Naive B cell (primary cell): Measurements from ENCODE around the gene NEK7. TPM values are rescaled to one million over a fixed set of nuclear protein-coding genes. Genes with fewer than 3 reads are reported as not detected.

Experiments used
- ATAC-seq, 2 donors: fragments of 150-1000 bp; cut with Tn5 transposase; 2 replicates each; pipeline ENCODE4 v1.10.0; 2021; ENCODE audit warnings: low read depth in 2 of 2, mild to moderate bottlenecking in 2 of 2, moderate library complexity in 2 of 2
- DNase-seq: peaks from one replicate; pipeline ENCODE4 v3.0.0; 2022
- H3K27ac Mint-ChIP-seq, 6 donors: one replicate each; pipeline ENCODE4 v1.8.0; 2020 to 2022; ENCODE audit warnings: mild to moderate bottlenecking in 6 of 6, mixed read lengths in 6 of 6, moderate library complexity in 5 of 6, inconsistent platforms in 2 of 6
- H3K27me3 Mint-ChIP-seq, 3 donors: one replicate each; pipeline ENCODE4 v1.8.0; 2021 to 2022; ENCODE audit warnings: mixed read lengths in 3 of 3, mild to moderate bottlenecking in 1 of 3
- H3K36me3 Mint-ChIP-seq, 2 donors: one replicate each; pipeline ENCODE4 v1.8.0; 2020 to 2022; ENCODE audit warnings: mixed read lengths in 2 of 2, inconsistent platforms in 1 of 2, mild to moderate bottlenecking in 1 of 2
- H3K4me1 Mint-ChIP-seq, 3 donors: one replicate each; pipeline ENCODE4 v1.8.0; 2020 to 2022; ENCODE audit warnings: mixed read lengths in 3 of 3, inconsistent platforms in 1 of 3, mild to moderate bottlenecking in 1 of 3, moderate library complexity in 1 of 3
- H3K4me3 Mint-ChIP-seq, 8 donors: one replicate each; pipeline ENCODE4 v1.8.0; 2020 to 2022; ENCODE audit warnings: mild to moderate bottlenecking in 8 of 8, mixed read lengths in 8 of 8, moderate library complexity in 8 of 8, inconsistent platforms in 2 of 8
- H3K9me3 Mint-ChIP-seq, 7 donors: one replicate each; pipeline ENCODE4 v1.8.0; 2020 to 2022; ENCODE audit warnings: mixed read lengths in 7 of 7, mild to moderate bottlenecking in 5 of 7, inconsistent platforms in 2 of 7, moderate library complexity in 1 of 7
- polyA plus RNA-seq, 6 donors: library from polyadenylated mRNA; unstranded; fragments of 300-500 nt; fragmentation: Illumina TruSeq; gene quantifications; one replicate each; pipeline ENCODE4 v1.2.3, GENCODE V29; 2021; ENCODE audit warnings: low read depth in 6 of 6

NEK7 gene
- polyA plus RNA-seq, 6 donors from 2014 or later = 26.4 to 41.2 (median 34.2) TPM

DNA sequence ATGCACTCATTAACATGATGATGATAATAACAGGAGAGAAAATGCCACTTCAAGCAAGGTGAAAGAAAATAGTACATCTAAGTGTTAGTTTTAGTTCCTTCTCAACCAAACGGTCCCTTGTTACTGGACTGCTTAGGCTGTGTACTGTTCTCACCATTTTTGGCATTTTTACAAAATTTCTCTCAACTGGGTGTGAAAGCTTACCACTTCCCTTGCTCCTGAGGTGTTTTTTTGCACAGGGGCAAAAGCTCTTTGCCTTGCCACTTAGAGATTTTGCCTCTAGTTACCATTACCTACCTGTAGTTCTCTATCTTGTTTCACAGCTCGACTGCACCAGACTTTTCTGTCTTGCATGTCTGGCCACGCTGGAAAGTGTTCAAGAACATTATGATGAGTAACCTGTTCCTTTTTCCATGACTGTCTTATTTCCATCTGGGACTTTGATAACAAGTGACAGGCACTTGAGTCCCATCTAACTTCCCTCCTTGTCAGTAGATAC, 10.7 kb downstream of the NEK7 start:
- peak overlapping the region; percentile 7 to 82 (median 34) for H3K27ac Mint-ChIP-seq
- peak; percentile 33 for DNase-seq

DNA sequence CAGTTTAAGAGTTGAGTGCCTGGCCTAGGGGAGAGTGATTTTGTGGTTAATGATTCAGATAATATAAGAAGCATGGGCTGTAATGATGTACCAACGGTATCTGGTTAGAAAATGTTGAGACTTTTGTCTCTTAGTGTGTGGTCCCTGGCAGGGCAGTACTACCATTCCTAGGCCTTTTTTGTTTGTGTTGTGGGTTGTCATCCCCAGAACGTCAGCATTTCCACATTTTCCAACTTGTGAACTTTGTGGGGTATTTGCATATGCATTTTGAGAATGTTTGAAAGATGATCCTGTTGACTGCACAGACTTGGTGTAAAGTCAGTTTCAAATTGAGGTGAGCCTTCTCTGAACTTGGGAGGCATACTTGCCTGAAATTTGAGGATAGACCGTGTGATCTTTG, 11.4 kb downstream of the NEK7 start:
- DNase-seq (no peak), ATAC-seq (no peak)
- Mint-ChIP-seq H3K4me1 (peaks cover 55 to 76% (median 68%) of the 10 kb centered on the region in 3 donors), H3K27ac (peak overlapping the region in 4 of 6 donors; percentile 7 to 82 (median 55)), H3K9me3 (no peaks in the 10 kb centered on the region), H3K4me3 (peak overlapping the region in 3 of 8 donors; percentile 13 to 41 (median 36)), H3K27me3 (no peaks in the 10 kb centered on the region), H3K36me3 (no peaks in the 10 kb centered on the region)

More for the DNA sequence above, 10.7 kb downstream of the NEK7 start:
- H3K36me3 Mint-ChIP-seq = no peaks in the 10 kb centered on the region
- no peaks in the 10 kb centered on the region for H3K27me3 Mint-ChIP-seq
- peak overlapping the region in 6 of 8 donors; percentile 2 to 57 (median 37) for H3K4me3 Mint-ChIP-seq
- peaks cover 53 to 76% (median 65%) of the 10 kb centered on the region in 3 donors for H3K4me1 Mint-ChIP-seq
- ATAC-seq = peak; percentile 57 to 60
- no peaks in the 10 kb centered on the region for H3K9me3 Mint-ChIP-seq

DNA sequence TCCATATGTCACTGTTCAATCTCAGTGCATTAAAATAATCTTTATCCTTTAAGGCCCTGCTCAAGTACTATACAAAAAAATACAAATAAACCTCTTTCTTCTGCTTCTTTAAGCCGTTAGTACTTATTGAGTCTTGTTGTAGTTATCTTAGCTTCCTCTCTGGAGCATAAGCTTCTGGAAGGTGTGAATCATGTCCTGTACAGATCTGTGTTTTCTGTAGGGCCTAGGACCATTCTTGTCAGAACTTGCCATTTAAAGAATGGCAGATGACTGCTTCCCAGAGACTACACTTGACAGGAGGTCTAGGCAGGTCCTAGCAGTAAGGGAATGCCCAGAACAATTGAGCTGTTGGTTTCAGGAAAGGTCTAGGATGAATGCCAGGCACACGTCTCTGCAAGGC, 12.9 kb downstream of the NEK7 start:
- Mint-ChIP-seq H3K36me3 (no peaks in the 10 kb centered on the region), H3K27ac (peak overlapping the region in 4 of 6 donors; percentile 5 to 81 (median 66)), H3K4me3 (no peak overlapping the region), H3K4me1 (peaks cover 62 to 80% (median 68%) of the 10 kb centered on the region in 3 donors), H3K27me3 (no peaks in the 10 kb centered on the region), H3K9me3 (no peaks in the 10 kb centered on the region)
- DNase-seq (no peak), ATAC-seq (no peak)

DNA sequence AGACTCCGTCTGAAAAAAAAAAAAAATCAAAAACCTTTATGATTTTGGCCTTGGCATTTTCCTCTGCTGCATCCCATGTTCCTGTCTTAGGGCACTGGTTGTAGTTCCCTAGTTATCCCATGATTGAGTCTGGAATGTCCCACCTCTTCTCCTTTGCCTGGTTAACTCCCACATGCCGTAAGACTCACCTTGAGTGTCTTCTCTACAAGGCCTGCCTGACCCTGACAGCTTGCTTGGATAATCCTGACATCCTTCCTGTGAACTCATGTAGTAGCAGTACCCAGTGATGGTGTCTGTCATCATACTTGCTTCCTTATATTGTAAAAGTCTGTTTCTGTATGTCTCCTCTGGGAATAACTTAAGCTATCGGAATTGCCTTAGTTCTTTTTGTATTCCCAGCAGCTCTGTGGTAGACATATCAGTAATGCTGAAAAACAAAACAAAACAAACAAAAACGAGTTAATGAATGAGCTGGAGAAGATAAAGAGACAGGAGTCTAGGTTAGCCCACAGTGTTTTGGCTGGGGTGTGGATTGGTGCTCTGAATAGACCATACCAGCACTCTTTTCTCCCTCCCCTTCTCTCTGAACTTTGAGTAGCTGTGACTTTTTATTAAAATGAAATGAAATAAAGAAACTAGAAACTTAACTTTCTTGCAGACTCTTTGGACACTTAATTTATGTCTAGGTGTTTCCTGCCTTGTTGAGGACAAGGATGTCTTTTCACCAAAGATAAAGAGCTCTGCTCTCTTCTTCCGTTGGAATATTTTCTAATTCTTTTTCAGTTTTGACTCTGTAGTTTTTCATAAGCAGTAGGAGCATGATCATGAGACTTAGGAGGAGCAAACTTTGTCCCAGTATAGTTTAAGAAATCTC, 15.1 kb downstream of the NEK7 start:
- peak overlapping the region in 3 of 8 donors; percentile 34 to 68 (median 61) for H3K4me3 Mint-ChIP-seq
- peaks cover 67 to 81% (median 69%) of the 10 kb centered on the region in 3 donors for H3K4me1 Mint-ChIP-seq
- ATAC-seq (no peak), DNase-seq (no peak)
- H3K27me3 Mint-ChIP-seq = no peaks in the 10 kb centered on the region
- H3K36me3 Mint-ChIP-seq = no peaks in the 10 kb centered on the region
- no peaks in the 10 kb centered on the region for H3K9me3 Mint-ChIP-seq
- H3K27ac Mint-ChIP-seq = peak overlapping the region; percentile 76 to 96 (median 89)

DNA sequence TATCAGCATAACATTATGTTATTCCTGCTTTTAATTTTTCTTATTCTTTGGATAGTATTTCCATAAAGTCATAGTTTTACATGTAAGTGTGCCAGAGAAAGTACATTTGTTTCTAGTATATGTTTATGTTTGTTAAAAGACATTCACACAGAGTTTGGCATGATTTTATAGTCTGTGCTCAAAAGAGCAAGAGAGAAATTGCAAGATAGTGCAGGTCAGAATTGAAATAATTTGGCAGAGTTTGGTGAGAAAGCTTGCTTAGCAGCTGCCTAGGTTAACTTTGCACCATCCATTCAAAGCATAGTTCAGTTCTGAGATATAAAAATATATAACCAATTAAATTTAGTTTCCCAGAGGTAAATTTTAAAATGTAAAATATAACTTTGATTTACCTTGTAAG, 17.0 kb downstream of the NEK7 start:
- no peaks in the 10 kb centered on the region for H3K27me3 Mint-ChIP-seq
- peaks cover 64 to 80% (median 67%) of the 10 kb centered on the region in 3 donors for H3K4me1 Mint-ChIP-seq
- H3K4me3 Mint-ChIP-seq = peak overlapping the region in 4 of 8 donors; percentile 0 to 62 (median 48)
- ATAC-seq (peak; percentile 14 to 16), DNase-seq (no peak)
- H3K36me3 Mint-ChIP-seq = no peaks in the 10 kb centered on the region
- H3K27ac Mint-ChIP-seq = peak overlapping the region in 5 of 6 donors; percentile 75 to 93 (median 92)
- H3K9me3 Mint-ChIP-seq = no peaks in the 10 kb centered on the region

GRCh38 chr1:198174297-198174696, 17.5 kb downstream of the NEK7 start:
- H3K27ac Mint-ChIP-seq = peak overlapping the region; percentile 60 to 93 (median 90)
- H3K27me3 Mint-ChIP-seq = no peaks in the 10 kb centered on the region
- H3K9me3 Mint-ChIP-seq = no peaks in the 10 kb centered on the region
- H3K4me3 Mint-ChIP-seq = peak overlapping the region in 7 of 8 donors; percentile 0 to 90 (median 62)
- DNase-seq = peak; percentile 53
- peaks cover 65 to 82% (median 66%) of the 10 kb centered on the region in 3 donors for H3K4me1 Mint-ChIP-seq
- H3K36me3 Mint-ChIP-seq = no peaks in the 10 kb centered on the region
- peak; percentile 81 to 86 for ATAC-seq

DNA sequence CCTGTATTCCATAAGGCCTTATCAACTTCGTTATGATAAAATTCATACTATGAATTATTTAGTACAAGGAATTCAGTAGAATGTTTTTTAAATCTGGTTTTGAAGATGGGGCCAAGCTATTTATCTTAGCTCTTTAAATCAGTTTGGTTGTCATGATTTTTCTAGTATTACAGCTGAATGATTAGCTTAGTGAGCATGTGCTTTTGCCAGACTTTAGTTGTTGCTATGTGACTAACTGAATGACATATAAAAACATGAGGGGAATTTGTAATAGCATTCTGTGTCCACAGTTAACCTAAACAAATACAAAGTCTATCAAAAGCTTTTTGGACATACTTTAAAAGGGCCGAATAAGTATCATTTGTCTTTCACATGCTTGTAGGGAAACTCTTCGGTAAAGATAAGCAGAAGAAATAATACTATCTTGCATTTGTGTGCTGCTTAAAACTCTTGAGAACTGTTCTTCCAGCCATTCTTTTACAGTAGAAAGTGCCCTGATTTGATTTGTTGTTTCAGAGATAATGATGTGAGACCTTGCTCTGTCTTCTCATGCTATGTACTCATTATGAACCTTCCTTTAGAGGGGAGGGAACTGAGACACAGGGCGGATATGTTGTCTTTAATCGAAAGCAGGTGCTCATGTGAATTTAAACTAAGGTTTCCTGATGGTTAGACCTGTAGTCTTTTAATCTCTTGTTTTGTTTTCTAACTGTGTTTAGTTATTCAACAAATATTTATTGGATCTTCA, 18.8 kb downstream of the NEK7 start:
- no peaks in the 10 kb centered on the region for H3K9me3 Mint-ChIP-seq

GRCh38 chr1:198176179-198176578, 19.4 kb downstream of the NEK7 start:
- ATAC-seq (no peak), DNase-seq (no peak)
- no peaks in the 10 kb centered on the region for H3K36me3 Mint-ChIP-seq
- no peaks in the 10 kb centered on the region for H3K9me3 Mint-ChIP-seq
- peak overlapping the region in 1 of 8 donors; percentile 1 for H3K4me3 Mint-ChIP-seq
- H3K27ac Mint-ChIP-seq = peak overlapping the region in 5 of 6 donors; percentile 24 to 93 (median 43)
- no peaks in the 10 kb centered on the region for H3K27me3 Mint-ChIP-seq
- H3K4me1 Mint-ChIP-seq = peaks cover 67 to 83% (median 72%) of the 10 kb centered on the region in 3 donors

More for the DNA sequence above, 18.8 kb downstream of the NEK7 start:
- peak; percentile 51 to 62 for ATAC-seq
- Mint-ChIP-seq H3K4me3 (peak overlapping the region in 2 of 8 donors; percentile 1 to 18), H3K27ac (peak overlapping the region; percentile 2 to 93 (median 44)), H3K27me3 (no peaks in the 10 kb centered on the region), H3K36me3 (no peaks in the 10 kb centered on the region), H3K4me1 (peaks cover 67 to 83% (median 69%) of the 10 kb centered on the region in 3 donors)
- DNase-seq = no peak

DNA sequence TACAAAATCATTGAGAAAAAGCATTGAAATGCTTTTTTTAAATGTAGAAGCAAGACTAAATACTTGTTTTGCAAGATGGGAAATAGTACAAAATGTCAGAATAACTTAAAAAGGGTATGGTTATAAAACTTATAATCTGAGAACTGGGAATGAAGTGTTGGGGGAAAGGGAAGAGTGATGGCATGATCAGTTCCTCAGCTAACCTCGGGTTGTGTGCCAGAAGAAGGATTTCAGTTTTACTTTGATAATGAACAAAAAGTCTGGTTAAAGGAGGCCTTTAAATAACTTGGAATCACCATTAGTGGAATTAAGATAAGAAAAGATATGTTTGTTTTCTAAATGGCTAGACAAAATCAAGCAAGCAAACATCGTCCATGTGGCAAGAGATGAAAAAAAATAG, 20.7 kb downstream of the NEK7 start:
- Mint-ChIP-seq H3K27me3 (no peaks in the 10 kb centered on the region), H3K9me3 (no peaks in the 10 kb centered on the region), H3K4me3 (no peak overlapping the region), H3K27ac (peak overlapping the region in 3 of 6 donors; percentile 16 to 20 (median 16)), H3K36me3 (no peaks in the 10 kb centered on the region), H3K4me1 (peaks cover 63 to 74% (median 71%) of the 10 kb centered on the region in 3 donors)
- no peak for DNase-seq
- no peak for ATAC-seq

DNA sequence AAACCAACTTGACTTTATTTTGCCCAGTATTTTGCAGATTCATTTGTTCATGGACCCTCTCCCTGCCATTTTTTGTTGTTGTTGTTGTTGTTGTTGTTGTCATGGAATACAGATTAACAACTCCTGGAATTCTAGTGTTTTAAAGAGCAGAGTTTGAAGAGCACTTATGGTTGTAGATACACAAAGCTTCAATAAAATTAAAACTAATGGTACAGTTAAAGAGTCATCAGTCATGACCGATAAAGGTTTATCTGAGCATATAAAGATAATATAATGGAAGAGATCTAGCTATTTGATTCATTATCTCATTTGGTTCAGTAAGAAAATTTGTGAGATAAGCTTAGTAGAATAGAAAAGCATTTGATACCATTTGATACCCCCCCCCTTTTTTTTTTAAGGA, 21.8 kb downstream of the NEK7 start:
- no peak for DNase-seq
- H3K9me3 Mint-ChIP-seq = no peaks in the 10 kb centered on the region
- peaks cover 58 to 74% (median 66%) of the 10 kb centered on the region in 3 donors for H3K4me1 Mint-ChIP-seq
- ATAC-seq = no peak
- no peaks in the 10 kb centered on the region for H3K27me3 Mint-ChIP-seq
- H3K27ac Mint-ChIP-seq = peak overlapping the region in 1 of 6 donors; percentile 7
- H3K36me3 Mint-ChIP-seq = no peaks in the 10 kb centered on the region
- H3K4me3 Mint-ChIP-seq = no peak overlapping the region

- Mint-ChIP-seq H3K27ac (peak overlapping the region in 2 of 6 donors; percentile 22 to 63), H3K4me3 (no peak overlapping the region), H3K9me3 (no peaks in the 10 kb centered on the region), H3K4me1 (peaks cover 52 to 74% (median 60%) of the 10 kb centered on the region in 3 donors), H3K36me3 (no peaks in the 10 kb centered on the region), H3K27me3 (no peaks in the 10 kb centered on the region)
- no peak for DNase-seq
- ATAC-seq = no peak
Observed at GRCh38 chr1:198179556-198179981, 22.8 kb downstream of the NEK7 start.

DNA sequence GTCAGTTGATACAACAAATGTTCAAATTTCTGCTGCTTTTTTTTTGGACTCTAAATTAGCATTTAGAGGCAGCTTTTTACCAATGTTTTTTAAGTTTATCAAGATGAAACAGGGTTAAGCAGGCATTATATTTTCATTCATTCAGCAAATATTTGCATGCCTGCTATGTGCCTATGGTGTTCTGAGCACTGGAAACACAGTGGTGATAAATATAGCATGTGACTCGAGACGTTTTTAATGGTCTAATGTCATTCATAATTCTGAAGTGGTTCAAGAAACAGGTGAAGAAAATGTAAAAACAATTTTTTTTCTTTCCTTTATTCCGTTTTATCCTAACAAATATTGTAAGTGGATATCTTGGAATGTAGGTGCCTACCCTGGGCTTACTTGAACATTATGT, 26.8 kb downstream of the NEK7 start:
- DNase-seq = no peak
- H3K4me3 Mint-ChIP-seq = no peak overlapping the region
- no peaks in the 10 kb centered on the region for H3K36me3 Mint-ChIP-seq
- peaks cover 32 to 66% (median 56%) of the 10 kb centered on the region in 3 donors for H3K4me1 Mint-ChIP-seq
- no peaks in the 10 kb centered on the region for H3K9me3 Mint-ChIP-seq
- H3K27ac Mint-ChIP-seq = no peak overlapping the region
- no peaks in the 10 kb centered on the region for H3K27me3 Mint-ChIP-seq
- ATAC-seq = no peak

DNA sequence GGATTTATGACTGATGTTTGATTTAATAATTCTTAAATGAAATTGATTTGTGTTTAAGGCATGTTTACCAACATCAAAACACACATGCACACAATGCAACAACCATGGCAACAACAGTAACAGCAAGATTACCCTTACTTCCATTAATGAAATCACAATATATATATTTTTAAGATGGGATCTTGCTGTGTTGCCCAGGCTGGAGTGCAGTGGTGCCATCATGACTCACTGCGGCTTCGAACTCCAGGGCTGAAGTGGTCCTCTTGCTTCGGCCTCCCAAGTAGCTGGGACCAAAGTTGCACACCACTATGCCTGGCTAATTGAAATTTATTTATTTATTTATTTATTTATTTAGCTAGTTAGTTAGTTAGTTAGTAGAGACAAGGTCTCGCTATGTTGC, 27.7 kb downstream of the NEK7 start:
- Mint-ChIP-seq H3K27ac (no peak overlapping the region), H3K4me1 (peaks cover 28 to 59% (median 52%) of the 10 kb centered on the region in 3 donors), H3K9me3 (no peaks in the 10 kb centered on the region), H3K4me3 (no peak overlapping the region), H3K36me3 (no peaks in the 10 kb centered on the region), H3K27me3 (no peaks in the 10 kb centered on the region)
- DNase-seq (no peak), ATAC-seq (no peak)
